GM10266 (cell line): ENCODE data around the gene BCL3.

Source experiments
- DNase-seq: peaks from one replicate; pipeline ENCODE4 v3.0.0; 2012; ENCODE audit errors: extremely low spot score
- CTCF ChIP-seq: IDR thresholded peaks from 2 replicates; pipeline ENCODE4 v1.5.1; 2012; ENCODE audit warnings: mild to moderate bottlenecking, low read depth; ENCODE audit not compliant: control insufficient read depth, insufficient read depth; ENCODE audit errors: missing control alignments

The BCL3 gene

GRCh38 chr19:44747739-44748425, 626 bp upstream of the BCL3 start:
- no peak for DNase-seq
- TF ChIP-seq CTCF, result no peak

GRCh38 chr19:44749292-44749691, 784 bp downstream of the BCL3 start:
- TF ChIP-seq CTCF, result no peak
- DNase-seq, result no peak

DNA sequence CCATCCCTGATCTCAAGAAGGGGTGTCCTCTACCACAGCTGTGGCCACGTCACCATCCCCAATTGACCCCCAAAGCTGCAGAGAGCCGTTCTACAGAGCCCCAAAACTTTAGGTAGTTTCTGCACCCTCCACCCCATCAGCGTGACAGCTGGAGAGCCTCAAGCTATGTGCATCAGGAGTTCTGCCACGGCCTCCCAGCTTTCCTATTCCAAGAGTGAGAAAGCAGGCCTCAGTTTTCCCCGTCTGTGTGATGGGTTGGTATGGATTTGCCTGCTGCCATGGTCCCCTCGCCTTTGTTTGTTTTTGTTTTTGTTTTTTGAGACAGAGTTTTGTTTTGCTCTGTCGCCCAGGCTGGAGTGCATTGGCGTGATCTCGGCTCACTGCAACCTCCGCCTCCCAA, 1.5 kb downstream of the BCL3 start:
- no peak for DNase-seq
- TF ChIP-seq CTCF, result no peak

- no peak for TF ChIP-seq CTCF
- DNase-seq, result no peak
Observed at GRCh38 chr19:44752123-44752815, 3.8 kb downstream of the BCL3 start.

GRCh38 chr19:44752816-44753625, 4.5 kb downstream of the BCL3 start:
- peak; percentile 96 for DNase-seq
- TF ChIP-seq CTCF, result no peak

- TF ChIP-seq CTCF, result no peak
- no peak for DNase-seq
Observed at GRCh38 chr19:44753626-44753931, 5.1 kb downstream of the BCL3 start.

GRCh38 chr19:44753932-44754749, 5.6 kb downstream of the BCL3 start:
- DNase-seq, result peak; percentile 88

More at GRCh38 chr19:44753932-44754749, 5.6 kb downstream of the BCL3 start:
- no peak for TF ChIP-seq CTCF
